ENCODE measurements around the gene NHLH1.

The NHLH1 gene

DNA sequence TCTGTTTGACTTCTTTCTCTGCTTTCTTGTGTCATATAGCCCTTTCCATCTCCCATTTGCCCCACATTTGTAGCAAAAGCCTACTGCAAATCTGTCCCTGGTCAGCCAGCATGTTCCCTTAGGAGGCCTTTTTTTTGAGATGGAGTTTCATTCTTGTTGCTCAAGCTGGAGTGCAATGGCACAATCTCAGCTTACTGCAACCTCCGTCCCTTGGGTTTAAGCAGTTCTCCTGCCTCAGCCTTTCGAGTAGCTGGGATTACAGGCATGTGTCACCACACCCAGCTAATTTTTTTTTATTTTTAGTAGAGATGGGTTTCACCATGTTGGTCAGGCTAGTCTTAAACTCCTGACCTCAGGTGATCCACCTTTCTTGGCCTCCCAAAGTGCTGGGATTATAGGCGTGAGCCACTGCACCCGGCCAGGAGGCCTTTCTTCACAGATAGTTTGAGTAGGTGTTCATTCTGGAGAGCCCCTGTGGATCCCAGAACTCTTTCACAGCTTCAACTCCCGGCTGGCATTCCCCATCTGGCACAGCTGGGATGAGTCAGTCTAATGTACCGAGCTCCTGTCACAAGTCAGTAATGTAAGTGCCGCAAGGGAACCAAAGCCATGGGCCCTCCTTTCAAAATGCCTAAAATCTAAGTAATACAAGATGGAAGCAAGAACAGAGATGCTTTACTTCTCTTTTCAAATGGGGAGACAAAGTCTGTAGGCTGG is 9.4 kb upstream of the NHLH1 start:
- H2BK120ac ChIP-seq (ENCODE audit: insufficient read depth, low read length, poor library complexity), result no peak overlapping the region
- H3K79me1 ChIP-seq (ENCODE audit: low read length), result no peaks in the 10 kb centered on the region
- no peak overlapping the region for H3K9ac ChIP-seq (ENCODE audit: low read length)
- H3K4ac ChIP-seq (ENCODE audit: low read depth, low read length), result no peak overlapping the region
- no peaks in the 10 kb centered on the region for H3K27me3 ChIP-seq (ENCODE audit: insufficient read depth, low read length)
- peaks cover 49 to 71% of the 10 kb centered on the region in 2 experiments for H3K36me3 ChIP-seq (ENCODE audit: control insufficient read depth in 1 of 2, insufficient read depth in 2 of 2, low read length in 2 of 2)
- no CpG with 5 or more reads among the region's 7 CpGs for WGBS (ENCODE audit: extremely low coverage, insufficient coverage, insufficient read length)
- no peak overlapping the region for H3K27ac ChIP-seq (ENCODE audit: low read depth, low read length)
- H3K4me1 ChIP-seq (ENCODE audit: control insufficient read depth in 1 of 2, insufficient read depth in 2 of 2, low read length in 2 of 2), result peaks cover 5 to 7% of the 10 kb centered on the region in 2 experiments
- no peak overlapping the region for H2BK5ac ChIP-seq (ENCODE audit: low read depth, low read length, poor library complexity)
- H3K79me2 ChIP-seq (ENCODE audit: control insufficient read depth, insufficient read depth, low read length, poor library complexity), result no peaks in the 10 kb centered on the region
- no peak overlapping the region for H2AFZ ChIP-seq (ENCODE audit: insufficient read depth, low read length, poor library complexity)
- no peak overlapping the region for H2BK12ac ChIP-seq (ENCODE audit: low read length)
- H3K23ac ChIP-seq (ENCODE audit: low read length), result no peak overlapping the region
- no peak overlapping the region for H3K18ac ChIP-seq (ENCODE audit: low read length)
- H3K9me3 ChIP-seq (ENCODE audit: insufficient read depth, low read depth, low read length), result no peaks in the 10 kb centered on the region
- H4K8ac ChIP-seq (ENCODE audit: low read depth, low read length), result no peak overlapping the region
- H3K4me2 ChIP-seq (ENCODE audit: low read length), result no peak overlapping the region
- H4K12ac ChIP-seq (ENCODE audit: low read depth, low read length), result no peak overlapping the region
- no peak overlapping the region for H2AK5ac ChIP-seq (ENCODE audit: low read length)
- H3K4me3 ChIP-seq (ENCODE audit: low read depth, low read length), result no peak overlapping the region
- no peak overlapping the region for H3K14ac ChIP-seq (ENCODE audit: low read length)
- peak; percentile 40 to 46 for DNase-seq
- H4K91ac ChIP-seq (ENCODE audit: low read depth, low read length), result no peak overlapping the region

DNA sequence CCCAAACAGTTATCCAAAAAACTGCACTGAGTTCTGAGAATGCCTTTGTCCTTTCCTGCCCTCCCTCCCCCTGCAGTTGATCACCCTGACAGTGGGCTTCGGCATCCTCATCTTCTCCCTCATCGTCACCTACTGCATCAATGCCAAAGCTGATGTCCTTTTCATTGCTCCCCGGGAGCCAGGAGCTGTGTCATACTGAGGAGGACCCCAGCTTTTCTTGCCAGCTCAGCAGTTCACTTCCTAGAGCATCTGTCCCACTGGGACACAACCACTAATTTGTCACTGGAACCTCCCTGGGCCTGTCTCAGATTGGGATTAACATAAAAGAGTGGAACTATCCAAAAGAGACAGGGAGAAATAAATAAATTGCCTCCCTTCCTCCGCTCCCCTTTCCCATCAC is 8.8 kb upstream of the NHLH1 start:
- Histone ChIP-seq H2BK120ac (ENCODE audit: insufficient read depth, low read length, poor library complexity) (no peak overlapping the region), H3K4me1 (ENCODE audit: control insufficient read depth in 1 of 2, insufficient read depth in 2 of 2, low read length in 2 of 2) (peaks cover 6 to 7% of the 10 kb centered on the region in 2 experiments)
- no CpG with 5 or more reads among the region's 4 CpGs for WGBS (ENCODE audit: extremely low coverage, insufficient coverage, insufficient read length)

DNA sequence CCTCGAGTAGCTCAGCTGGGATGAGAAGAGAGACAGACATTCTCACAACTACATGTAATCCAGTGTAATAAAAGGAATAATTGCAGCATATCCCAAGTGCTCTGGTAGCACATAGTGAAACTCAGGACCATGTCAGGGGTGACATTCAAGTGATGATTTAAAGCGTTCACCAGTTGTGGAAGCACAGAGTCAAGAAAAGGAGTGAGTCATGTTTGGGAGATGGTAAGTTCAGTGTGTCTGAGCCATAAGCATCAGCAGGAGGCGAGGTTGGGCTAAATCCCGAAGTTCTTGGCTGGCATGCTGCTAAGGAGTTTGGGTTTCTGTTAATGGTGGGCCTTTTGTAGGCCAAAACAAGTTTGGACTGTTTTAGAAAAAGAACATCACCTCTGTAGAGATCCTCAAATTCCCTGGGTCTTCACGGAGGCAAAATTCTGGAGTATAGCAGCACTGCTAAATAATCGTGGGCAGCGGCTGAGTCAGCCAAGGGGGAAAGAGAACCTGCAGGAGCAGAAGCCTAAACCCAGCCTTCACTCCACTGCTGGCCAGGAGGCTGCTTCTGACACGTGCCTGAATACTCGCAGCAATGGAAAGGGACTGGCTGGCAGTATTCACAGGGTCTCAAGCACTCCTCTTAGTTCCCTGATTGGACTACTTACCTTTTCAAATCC is 7.2 kb upstream of the NHLH1 start:
- peaks cover 6 to 7% of the 10 kb centered on the region in 2 experiments for H3K4me1 ChIP-seq (ENCODE audit: control insufficient read depth in 1 of 2, insufficient read depth in 2 of 2, low read length in 2 of 2)
- H3K18ac ChIP-seq (ENCODE audit: low read length), result no peak overlapping the region
- H3K4me3 ChIP-seq (ENCODE audit: low read depth, low read length), result no peak overlapping the region
- no peaks in the 10 kb centered on the region for H3K79me2 ChIP-seq (ENCODE audit: control insufficient read depth, insufficient read depth, low read length, poor library complexity)
- no peak overlapping the region for H3K27ac ChIP-seq (ENCODE audit: low read depth, low read length)
- H4K12ac ChIP-seq (ENCODE audit: low read depth, low read length), result no peak overlapping the region
- DNase-seq, result no peak
- H4K91ac ChIP-seq (ENCODE audit: low read depth, low read length), result no peak overlapping the region
- H2BK12ac ChIP-seq (ENCODE audit: low read length), result no peak overlapping the region
- H2BK5ac ChIP-seq (ENCODE audit: low read depth, low read length, poor library complexity), result no peak overlapping the region
- no peaks in the 10 kb centered on the region for H3K9me3 ChIP-seq (ENCODE audit: insufficient read depth, low read depth, low read length)
- no peak overlapping the region for H4K8ac ChIP-seq (ENCODE audit: low read depth, low read length)
- H3K4me2 ChIP-seq (ENCODE audit: low read length), result no peak overlapping the region
- H3K36me3 ChIP-seq (ENCODE audit: control insufficient read depth in 1 of 2, insufficient read depth in 2 of 2, low read length in 2 of 2), result peaks cover 30 to 50% of the 10 kb centered on the region in 2 experiments
- H3K27me3 ChIP-seq (ENCODE audit: insufficient read depth, low read length), result no peaks in the 10 kb centered on the region
- no peak overlapping the region for H2AK5ac ChIP-seq (ENCODE audit: low read length)
- H2BK120ac ChIP-seq (ENCODE audit: insufficient read depth, low read length, poor library complexity), result no peak overlapping the region
- no peak overlapping the region for H3K14ac ChIP-seq (ENCODE audit: low read length)
- H3K4ac ChIP-seq (ENCODE audit: low read depth, low read length), result no peak overlapping the region
- no peaks in the 10 kb centered on the region for H3K79me1 ChIP-seq (ENCODE audit: low read length)
- H2AFZ ChIP-seq (ENCODE audit: insufficient read depth, low read length, poor library complexity), result no peak overlapping the region
- no CpG with 5 or more reads among the region's 9 CpGs for WGBS (ENCODE audit: extremely low coverage, insufficient coverage, insufficient read length)
- H3K9ac ChIP-seq (ENCODE audit: low read length), result no peak overlapping the region
- no peak overlapping the region for H3K23ac ChIP-seq (ENCODE audit: low read length)

More for the DNA sequence above, 8.8 kb upstream of the NHLH1 start:
- no peak overlapping the region for H2AFZ ChIP-seq (ENCODE audit: insufficient read depth, low read length, poor library complexity)
- H2BK12ac ChIP-seq (ENCODE audit: low read length), result no peak overlapping the region
- H3K9ac ChIP-seq (ENCODE audit: low read length), result no peak overlapping the region
- no peak overlapping the region for H4K12ac ChIP-seq (ENCODE audit: low read depth, low read length)
- no peak for DNase-seq
- no peaks in the 10 kb centered on the region for H3K27me3 ChIP-seq (ENCODE audit: insufficient read depth, low read length)
- H3K4ac ChIP-seq (ENCODE audit: low read depth, low read length), result no peak overlapping the region
- no peaks in the 10 kb centered on the region for H3K9me3 ChIP-seq (ENCODE audit: insufficient read depth, low read depth, low read length)
- H3K36me3 ChIP-seq (ENCODE audit: control insufficient read depth in 1 of 2, insufficient read depth in 2 of 2, low read length in 2 of 2), result peaks cover 43 to 65% of the 10 kb centered on the region in 2 experiments
- H3K79me1 ChIP-seq (ENCODE audit: low read length), result no peaks in the 10 kb centered on the region
- no peak overlapping the region for H3K27ac ChIP-seq (ENCODE audit: low read depth, low read length)
- H3K4me2 ChIP-seq (ENCODE audit: low read length), result no peak overlapping the region
- H3K14ac ChIP-seq (ENCODE audit: low read length), result no peak overlapping the region
- no peak overlapping the region for H3K23ac ChIP-seq (ENCODE audit: low read length)
- H3K4me3 ChIP-seq (ENCODE audit: low read depth, low read length), result no peak overlapping the region
- no peaks in the 10 kb centered on the region for H3K79me2 ChIP-seq (ENCODE audit: control insufficient read depth, insufficient read depth, low read length, poor library complexity)
- H4K8ac ChIP-seq (ENCODE audit: low read depth, low read length), result no peak overlapping the region
- H4K91ac ChIP-seq (ENCODE audit: low read depth, low read length), result no peak overlapping the region
- no peak overlapping the region for H2BK5ac ChIP-seq (ENCODE audit: low read depth, low read length, poor library complexity)
- H3K18ac ChIP-seq (ENCODE audit: low read length), result no peak overlapping the region
- H2AK5ac ChIP-seq (ENCODE audit: low read length), result no peak overlapping the region

DNA sequence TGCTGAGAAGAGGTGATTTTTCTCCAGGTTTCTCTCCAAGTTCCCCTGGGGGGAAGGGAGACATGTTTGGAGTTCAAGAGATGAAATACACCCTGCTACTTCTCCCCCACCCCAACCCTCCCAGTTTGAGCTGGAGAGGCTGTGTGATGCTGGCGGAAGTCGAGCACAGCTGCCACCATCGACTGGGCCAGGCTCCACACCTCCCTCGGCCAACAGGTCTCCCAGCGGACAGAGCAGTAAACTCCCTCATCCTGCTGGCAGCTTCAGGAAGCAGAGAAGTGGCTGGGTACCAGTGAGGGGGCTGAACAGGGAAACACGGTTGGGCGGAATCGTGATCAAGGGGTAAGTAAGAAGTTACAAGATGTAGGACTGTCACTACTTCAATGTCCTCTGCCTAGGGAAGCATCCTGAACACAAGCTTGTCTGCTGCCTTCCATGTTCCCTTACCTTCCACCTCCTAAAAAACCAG is 6.6 kb upstream of the NHLH1 start:
- no peak for DNase-seq
- H2AK5ac ChIP-seq (ENCODE audit: low read length), result no peak overlapping the region

More for the DNA sequence above, 6.6 kb upstream of the NHLH1 start:
- Histone ChIP-seq H3K9me3 (ENCODE audit: insufficient read depth, low read depth, low read length) (no peaks in the 10 kb centered on the region), H3K79me1 (ENCODE audit: low read length) (no peaks in the 10 kb centered on the region), H3K27me3 (ENCODE audit: insufficient read depth, low read length) (no peaks in the 10 kb centered on the region), H2AFZ (ENCODE audit: insufficient read depth, low read length, poor library complexity) (no peak overlapping the region), H3K23ac (ENCODE audit: low read length) (no peak overlapping the region), H3K4me3 (ENCODE audit: low read depth, low read length) (no peak overlapping the region), H2BK120ac (ENCODE audit: insufficient read depth, low read length, poor library complexity) (no peak overlapping the region), H3K4me2 (ENCODE audit: low read length) (no peak overlapping the region), H2BK5ac (ENCODE audit: low read depth, low read length, poor library complexity) (no peak overlapping the region), H3K4me1 (ENCODE audit: control insufficient read depth in 1 of 2, insufficient read depth in 2 of 2, low read length in 2 of 2) (peaks cover 6 to 7% of the 10 kb centered on the region in 2 experiments), H3K18ac (ENCODE audit: low read length) (no peak overlapping the region), H3K4ac (ENCODE audit: low read depth, low read length) (no peak overlapping the region), H4K91ac (ENCODE audit: low read depth, low read length) (no peak overlapping the region), H3K27ac (ENCODE audit: low read depth, low read length) (no peak overlapping the region), H3K9ac (ENCODE audit: low read length) (no peak overlapping the region), H3K14ac (ENCODE audit: low read length) (no peak overlapping the region), H2BK12ac (ENCODE audit: low read length) (no peak overlapping the region), H4K8ac (ENCODE audit: low read depth, low read length) (no peak overlapping the region), H3K36me3 (ENCODE audit: control insufficient read depth in 1 of 2, insufficient read depth in 2 of 2, low read length in 2 of 2) (peaks cover 29 to 47% of the 10 kb centered on the region in 2 experiments), H3K79me2 (ENCODE audit: control insufficient read depth, insufficient read depth, low read length, poor library complexity) (no peaks in the 10 kb centered on the region), H4K12ac (ENCODE audit: low read depth, low read length) (no peak overlapping the region)
- no CpG with 5 or more reads among the region's 8 CpGs for WGBS (ENCODE audit: extremely low coverage, insufficient coverage, insufficient read length)
